VCaP (cell line): Measurements from ENCODE around the gene AKAP6.
A peak's percentile ranks its signal among the peaks of the same experiment; 100 is the strongest.
"Not testable (repeated sequence)": the region's sequence is repeated elsewhere in the genome, so short reads cannot be mapped to it uniquely, and the experiment has no call there.

Source experiments
- H3K27ac ChIP-seq: fragments of 450-650 bp; 2 replicates; pipeline ENCODE4 v1.5.1; 2017
- CTCF ChIP-seq: fragments of 450-650 bp; conservative IDR thresholded peaks from 2 replicates; pipeline ENCODE4 v1.5.1; 2017; ENCODE audit warnings: mild to moderate bottlenecking, moderate library complexity

Gene AKAP6

GRCh38 chr14:32366256-32366879 is 37.3 kb downstream of the AKAP6 start:
- TF ChIP-seq CTCF, result peak; percentile 23
- H3K27ac ChIP-seq, result no peak overlapping the region

- H3K27ac ChIP-seq, result no peak overlapping the region
- TF ChIP-seq CTCF, result no peak
These were observed 37.9 kb downstream of the AKAP6 start for GRCh38 chr14:32366986-32367385.

- H3K27ac ChIP-seq, result no peak overlapping the region
- no peak for TF ChIP-seq CTCF
These were observed 38.4 kb downstream of the AKAP6 start for GRCh38 chr14:32367516-32367915.

GRCh38 chr14:32368107-32368506 is 39.0 kb downstream of the AKAP6 start:
- TF ChIP-seq CTCF, result no peak
- H3K27ac ChIP-seq, result no peak overlapping the region

GRCh38 chr14:32370714-32371113 is 41.6 kb downstream of the AKAP6 start:
- TF ChIP-seq CTCF, result no peak
- H3K27ac ChIP-seq, result no peak overlapping the region

- no peak for TF ChIP-seq CTCF
- H3K27ac ChIP-seq, result no peak overlapping the region
These were observed 43.1 kb downstream of the AKAP6 start for GRCh38 chr14:32372154-32372553.

- not testable (repeated sequence) for H3K27ac ChIP-seq
These were observed 44.1 kb downstream of the AKAP6 start for GRCh38 chr14:32373174-32373573.

GRCh38 chr14:32374155-32374554 is 45.1 kb downstream of the AKAP6 start:
- no peak overlapping the region for H3K27ac ChIP-seq
- TF ChIP-seq CTCF, result no peak
